OCI-LY1 (cell line): ENCODE results near the gene PARD3.

Experiments used
- H2AFZ ChIP-seq: fragments of 200-600 bp; sonication (generic), shearing (Covaris generic); 2 replicates; pipeline ENCODE4 v1.6.0; 2014; ENCODE audit warnings: antibody characterized with exemption, mild to moderate bottlenecking, low read length
- H3F3A ChIP-seq: fragments of 200-600 bp; sonication (generic), shearing (Covaris generic); 2 replicates; pipeline ENCODE4 v1.6.0; 2014; ENCODE audit warnings: mild to moderate bottlenecking, antibody characterized with exemption, low read length, moderate library complexity; ENCODE audit not compliant: insufficient read depth
- H3K27ac ChIP-seq: fragments of 200-600 bp; sonication (generic); 2 replicates; pipeline ENCODE4 v1.5.1; 2014; ENCODE audit warnings: low read length, mixed run types, mild to moderate bottlenecking, low read depth; ENCODE audit not compliant: poor library complexity, severe bottlenecking
- H3K27me3 ChIP-seq: fragments of 200-600 bp; sonication (generic); 2 replicates; pipeline ENCODE4 v1.6.0; 2014; ENCODE audit warnings: antibody characterized with exemption, mild to moderate bottlenecking, low read length, moderate library complexity; ENCODE audit not compliant: insufficient read depth
- H3K36me3 ChIP-seq: fragments of 200-600 bp; sonication (generic); 2 replicates; pipeline ENCODE4 v1.6.1; 2014; ENCODE audit warnings: mild to moderate bottlenecking, antibody characterized with exemption, low read length, moderate library complexity, mixed read lengths; ENCODE audit not compliant: insufficient read depth
- H3K4me1 ChIP-seq: fragments of 200-600 bp; sonication (generic); 2 replicates; pipeline ENCODE4 v1.5.1; 2014; ENCODE audit warnings: mild to moderate bottlenecking, low read length, moderate library complexity; ENCODE audit not compliant: insufficient read depth, severe bottlenecking
- H3K4me2 ChIP-seq: fragments of 200-600 bp; sonication (generic), shearing (Covaris generic); 2 replicates; pipeline ENCODE4 v1.6.1; 2014; ENCODE audit warnings: low read length
- H3K4me3 ChIP-seq: fragments of 200-600 bp; sonication (generic); 2 replicates; pipeline ENCODE4 v1.5.1; 2014; ENCODE audit warnings: low read length, low read depth, mild to moderate bottlenecking, mixed read lengths; ENCODE audit not compliant: poor library complexity, severe bottlenecking
- H3K79me2 ChIP-seq: fragments of 200-600 bp; shearing (Covaris generic); 2 replicates; pipeline ENCODE4 v1.6.1; 2016; ENCODE audit warnings: mixed run types, low read length, mixed read lengths; ENCODE audit not compliant: insufficient read depth
- H3K9ac ChIP-seq: fragments of 200-600 bp; sonication (generic), shearing (Covaris generic); 2 replicates; pipeline ENCODE4 v1.6.1; 2014; ENCODE audit warnings: mild to moderate bottlenecking, low read length, mixed read lengths
- H3K9me2 ChIP-seq: fragments of 200-600 bp; sonication (generic), shearing (Covaris generic); 2 replicates; pipeline ENCODE4 v1.6.1; 2014; ENCODE audit warnings: low read depth, mild to moderate bottlenecking, low read length, mixed read lengths
- H3K9me3 ChIP-seq: fragments of 200-600 bp; shearing (Covaris generic); 2 replicates; pipeline ENCODE4 v1.6.1; 2014; ENCODE audit warnings: low read length, mixed read lengths
- H4K20me1 ChIP-seq: fragments of 200-600 bp; sonication (generic), shearing (Covaris generic); 2 replicates; pipeline ENCODE4 v1.6.0; 2016; ENCODE audit warnings: mild to moderate bottlenecking, low read length; ENCODE audit not compliant: insufficient read depth
- EZH2 ChIP-seq: fragments of 200-600 bp; sonication (generic), shearing (Covaris generic); IDR thresholded peaks from 2 replicates; pipeline ENCODE4 v1.8.0; 2017; ENCODE audit warnings: borderline replicate concordance, mixed run types, mild to moderate bottlenecking, antibody characterized with exemption, low read length, moderate library complexity, mixed read lengths
- TF ChIP-seq, protein P1 (sequence below): fragments of 200-600 bp; sonication (generic), shearing (Covaris generic); IDR thresholded peaks from 2 replicates; pipeline ENCODE4 v1.5.1; 2017; ENCODE audit warnings: mild to moderate bottlenecking, antibody characterized with exemption, low read length, moderate library complexity, mixed read lengths

Gene PARD3

DNA sequence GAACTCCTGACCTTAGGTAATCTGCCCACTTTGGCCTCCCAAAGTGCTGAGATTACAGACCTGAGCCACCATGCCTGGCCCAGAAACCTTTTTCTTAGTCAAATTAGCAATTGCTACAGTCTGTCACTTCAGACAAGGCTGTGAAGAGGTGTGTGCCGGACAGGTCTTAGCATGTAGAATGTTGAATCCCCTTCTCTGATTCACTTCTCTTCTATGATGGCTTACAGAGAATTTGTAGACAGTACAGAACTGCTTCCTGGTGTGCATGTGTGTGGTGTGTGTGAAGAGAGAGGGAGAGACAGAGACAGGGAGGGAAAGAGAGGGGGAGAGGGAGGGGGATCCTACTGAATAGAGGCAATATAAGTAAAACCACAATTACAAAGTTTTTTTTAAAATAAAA lies 150.4 kb downstream of the PARD3 start:
- no peaks in the 10 kb centered on the region for H3K9me2 ChIP-seq
- no peaks in the 10 kb centered on the region for H3K4me1 ChIP-seq
- no peaks in the 10 kb centered on the region for H3K36me3 ChIP-seq
- no peak overlapping the region for H3K9ac ChIP-seq
- H3K79me2 ChIP-seq = no peaks in the 10 kb centered on the region
- no peaks in the 10 kb centered on the region for H4K20me1 ChIP-seq
- no peak overlapping the region for H2AFZ ChIP-seq
- no peak for TF ChIP-seq EZH2
- TF ChIP-seq, protein P1, sequence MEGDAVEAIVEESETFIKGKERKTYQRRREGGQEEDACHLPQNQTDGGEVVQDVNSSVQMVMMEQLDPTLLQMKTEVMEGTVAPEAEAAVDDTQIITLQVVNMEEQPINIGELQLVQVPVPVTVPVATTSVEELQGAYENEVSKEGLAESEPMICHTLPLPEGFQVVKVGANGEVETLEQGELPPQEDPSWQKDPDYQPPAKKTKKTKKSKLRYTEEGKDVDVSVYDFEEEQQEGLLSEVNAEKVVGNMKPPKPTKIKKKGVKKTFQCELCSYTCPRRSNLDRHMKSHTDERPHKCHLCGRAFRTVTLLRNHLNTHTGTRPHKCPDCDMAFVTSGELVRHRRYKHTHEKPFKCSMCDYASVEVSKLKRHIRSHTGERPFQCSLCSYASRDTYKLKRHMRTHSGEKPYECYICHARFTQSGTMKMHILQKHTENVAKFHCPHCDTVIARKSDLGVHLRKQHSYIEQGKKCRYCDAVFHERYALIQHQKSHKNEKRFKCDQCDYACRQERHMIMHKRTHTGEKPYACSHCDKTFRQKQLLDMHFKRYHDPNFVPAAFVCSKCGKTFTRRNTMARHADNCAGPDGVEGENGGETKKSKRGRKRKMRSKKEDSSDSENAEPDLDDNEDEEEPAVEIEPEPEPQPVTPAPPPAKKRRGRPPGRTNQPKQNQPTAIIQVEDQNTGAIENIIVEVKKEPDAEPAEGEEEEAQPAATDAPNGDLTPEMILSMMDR = no peak
- H3K4me3 ChIP-seq = no peak overlapping the region
- H3K27ac ChIP-seq = no peak overlapping the region
- no peak overlapping the region for H3K4me2 ChIP-seq
- no peaks in the 10 kb centered on the region for H3K9me3 ChIP-seq
- H3F3A ChIP-seq = no peaks in the 10 kb centered on the region
- no peaks in the 10 kb centered on the region for H3K27me3 ChIP-seq

DNA sequence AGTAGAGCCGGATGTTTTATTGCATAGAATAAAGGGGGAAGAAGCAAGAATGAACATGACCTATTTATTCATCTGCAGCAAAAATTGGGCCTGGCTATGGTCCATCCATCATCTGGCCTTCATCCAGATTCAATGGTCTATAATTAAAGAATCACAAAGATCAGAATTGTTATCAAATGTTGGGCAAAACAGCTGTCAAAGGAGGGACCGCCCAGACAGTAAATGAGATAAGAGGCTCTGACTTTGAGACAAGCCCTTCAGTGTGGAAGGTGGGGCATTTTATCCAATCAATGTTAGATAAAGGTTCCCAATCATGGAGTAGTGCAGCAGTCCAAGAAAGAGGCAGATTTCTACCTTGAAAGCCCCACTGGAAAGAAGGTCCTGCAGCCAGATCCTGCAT lies 153.5 kb downstream of the PARD3 start:
- Histone ChIP-seq H3K9ac (no peak overlapping the region), H4K20me1 (no peaks in the 10 kb centered on the region), H3F3A (no peaks in the 10 kb centered on the region), H3K4me2 (no peak overlapping the region), H3K4me1 (no peaks in the 10 kb centered on the region), H3K9me2 (no peaks in the 10 kb centered on the region), H3K27ac (no peak overlapping the region), H3K36me3 (no peaks in the 10 kb centered on the region), H2AFZ (no peak overlapping the region), H3K4me3 (no peak overlapping the region), H3K79me2 (no peaks in the 10 kb centered on the region), H3K27me3 (no peaks in the 10 kb centered on the region), H3K9me3 (no peaks in the 10 kb centered on the region)
- TF ChIP-seq EZH2 = no peak
- TF ChIP-seq, protein P1 = no peak

DNA sequence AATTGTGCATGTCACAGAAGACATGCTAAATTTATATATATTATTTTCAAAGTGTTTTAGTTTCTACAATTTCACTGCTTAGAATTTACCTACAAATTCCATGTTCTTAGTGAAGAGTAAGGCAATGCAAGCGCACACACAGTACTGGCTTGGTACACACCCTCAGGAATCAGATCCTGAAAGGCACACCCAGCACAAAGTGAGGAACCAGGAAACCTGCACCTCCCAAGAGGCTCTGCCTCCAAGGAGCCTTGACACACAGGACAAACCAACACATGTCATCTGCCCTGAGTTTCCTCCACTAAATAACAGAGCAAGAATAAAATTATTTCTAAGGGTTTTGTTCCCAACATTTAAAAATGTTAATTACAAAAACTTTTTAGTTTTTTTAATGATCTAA lies 156.2 kb downstream of the PARD3 start:
- Histone ChIP-seq H3K79me2 (no peaks in the 10 kb centered on the region), H3K27me3 (no peaks in the 10 kb centered on the region), H4K20me1 (no peaks in the 10 kb centered on the region), H3K9me3 (no peaks in the 10 kb centered on the region), H2AFZ (no peak overlapping the region), H3K9ac (no peak overlapping the region), H3K36me3 (no peaks in the 10 kb centered on the region), H3K4me3 (no peak overlapping the region), H3K9me2 (no peaks in the 10 kb centered on the region), H3F3A (no peaks in the 10 kb centered on the region), H3K27ac (no peak overlapping the region), H3K4me2 (no peak overlapping the region), H3K4me1 (no peaks in the 10 kb centered on the region)
- TF ChIP-seq EZH2 = no peak
- TF ChIP-seq, protein P1 = no peak
